A549 (cell line): ENCODE data around the gene ARHGEF16.

Source experiments
- CTCF ChIP-seq: fragments of >200 bp; sonication (Bioruptor Twin); formaldehyde crosslinking; IDR thresholded peaks from 3 replicates; pipeline ENCODE4 v1.5.1; 2016
- FOSL2 ChIP-seq, 2 experiments: fragments of 450-650 bp in 1 of 2; fragments of >200 bp in 1 of 2; sonication (Bioruptor Twin) in 1 of 2; formaldehyde crosslinking; IDR thresholded peaks; 2 replicates each; pipeline versions ENCODE4 v1.5.0 to v1.6.1; 2016 to 2020; ENCODE audit warnings: mild to moderate bottlenecking in 1 of 2, moderate library complexity in 1 of 2
- NFE2L2 ChIP-seq: fragments of 150-350 bp; conservative IDR thresholded peaks from 2 replicates; pipeline ENCODE4 v1.6.1; 2014; ENCODE audit warnings: low read length
- POLR2A ChIP-seq: IDR thresholded peaks from 2 replicates; pipeline ENCODE4 v1.6.1; 2012; ENCODE audit warnings: mild to moderate bottlenecking, low read length
- ZNF302 ChIP-seq: fragments of 250-450 bp; sonication (Bioruptor Pico); IDR thresholded peaks from 2 replicates; pipeline ENCODE4 v1.9.0; 2021; ENCODE audit warnings: inconsistent platforms, mild to moderate bottlenecking, moderate library complexity

DNA sequence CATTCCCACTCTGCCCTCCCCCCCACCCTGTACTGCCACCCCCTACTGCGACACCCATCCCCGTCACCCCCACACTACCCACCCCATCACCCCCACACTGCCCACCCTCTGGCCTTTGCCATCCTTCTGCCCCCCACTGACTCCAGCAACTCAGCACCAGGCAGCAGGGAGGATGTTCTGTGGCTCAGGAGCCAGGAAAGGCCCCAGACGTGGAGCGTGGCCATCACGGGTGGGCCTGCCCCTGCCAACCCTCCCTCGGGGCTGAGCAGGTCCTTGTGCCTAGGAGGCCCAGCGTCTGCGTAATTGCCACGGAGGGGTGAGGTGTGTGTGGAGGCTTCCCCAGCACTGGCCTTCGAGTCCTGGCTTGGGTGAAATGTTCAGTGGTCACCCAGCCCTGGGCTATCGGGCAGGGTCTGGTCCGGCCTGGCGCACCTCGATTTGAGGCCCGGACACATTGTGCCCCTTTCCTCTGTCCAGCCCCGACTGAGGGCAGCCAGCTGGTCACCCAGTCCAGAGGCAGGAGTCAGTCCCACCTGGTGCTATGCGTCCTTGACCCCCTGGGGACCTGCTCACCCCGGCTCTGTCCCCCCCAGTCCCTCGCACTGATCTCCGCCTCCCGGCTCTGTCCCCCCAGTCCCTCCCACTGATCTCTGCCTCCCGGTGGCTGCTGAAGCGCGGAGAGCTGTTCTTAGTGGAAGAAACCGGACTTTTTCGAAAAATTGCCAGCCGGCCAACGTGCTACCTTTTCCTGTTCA, 23.0 kb downstream of the ARHGEF16 start:
- TF ChIP-seq FOSL2 (IDR thresholded peaks at IDR 0.05): no peak
- no peak for TF ChIP-seq FOSL2 (CRISPR knock-in tag; IDR thresholded peaks at IDR 0.05)
- TF ChIP-seq POLR2A: no peak
- TF ChIP-seq NFE2L2: no peak
- no peak for TF ChIP-seq CTCF
- no peak for TF ChIP-seq ZNF302 (CRISPR knock-in tag)
